PFSK-1 (cell line): ENCODE measurements around the gene SLC66A3.

Experiments used
- POLR2AphosphoS5 ChIP-seq: IDR thresholded peaks from 2 replicates; pipeline ENCODE4 v1.6.1; 2012; ENCODE audit warnings: low read depth, mild to moderate bottlenecking, control low read depth, low read length, moderate library complexity
- REST ChIP-seq, 2 experiments: IDR thresholded peaks; 2 replicates each; pipeline versions ENCODE4 v1.6.1 to v1.8.0; 2011 to 2012; ENCODE audit warnings: low read depth in 2 of 2, low read length in 2 of 2, control low read depth in 1 of 2, inconsistent platforms in 1 of 2, mild to moderate bottlenecking in 1 of 2, moderate library complexity in 1 of 2; ENCODE audit not compliant: insufficient read depth in 1 of 2

- TF ChIP-seq POLR2AphosphoS5 = no peak
- TF ChIP-seq REST (IDR thresholded peaks at IDR 0.05; ENCODE audit: insufficient read depth in 1 of 2, low read depth in 2 of 2, low read length in 2 of 2) = no peak
Measured at GRCh38 chr2:11213975-11214374, 58.7 kb downstream of the SLC66A3 start.
